HG02970 (cell line): ENCODE measurements around the gene PHF23.
A peak's percentile ranks its signal among the peaks of the same experiment; 100 is the strongest.

Experiments
- ATAC-seq: cut with Tn5 transposase; IDR thresholded peaks from one replicate; pipeline ENCODE4 v1.9.1; 2021; ENCODE audit warnings: mild to moderate bottlenecking, moderate library complexity, moderate number of reproducible peaks; ENCODE audit not compliant: unreplicated experiment, low FRiP score

PHF23 gene

GRCh38 chr17:7221278-7222092 lies 17.8 kb downstream of the PHF23 start:
- ATAC-seq = no peak

- ATAC-seq = no peak
Observed at GRCh38 chr17:7220593-7221277, 18.5 kb downstream of the PHF23 start.

- peak; percentile 52 for ATAC-seq
Observed at GRCh38 chr17:7219812-7220592, 19.3 kb downstream of the PHF23 start, which contains the start of the genes ACADVL and DLG4. Gene ACADVL (plus strand): TSS chr17:7219938. CDS start chr17:7219985, 47 bp downstream. Gene DLG4 (minus strand): TSS chr17:7219836.

- no peak for ATAC-seq
Observed at GRCh38 chr17:7219229-7219811, 19.9 kb downstream of the PHF23 start.

- ATAC-seq = no peak
Observed at GRCh38 chr17:7218758-7219157, 20.5 kb downstream of the PHF23 start.

- ATAC-seq = no peak
Observed at GRCh38 chr17:7218166-7218565, 21.1 kb downstream of the PHF23 start.

- ATAC-seq = no peak
Observed at GRCh38 chr17:7217113-7217987, 21.9 kb downstream of the PHF23 start.

GRCh38 chr17:7216242-7217112 lies 22.8 kb downstream of the PHF23 start:
- no peak for ATAC-seq

- ATAC-seq = no peak
Observed at GRCh38 chr17:7215652-7216180, 23.5 kb downstream of the PHF23 start.

- no peak for ATAC-seq
Observed at GRCh38 chr17:7215136-7215638, 24.1 kb downstream of the PHF23 start.

GRCh38 chr17:7214300-7215135 lies 24.7 kb downstream of the PHF23 start:
- ATAC-seq = peak; percentile 67

GRCh38 chr17:7213895-7214299 lies 25.4 kb downstream of the PHF23 start:
- no peak for ATAC-seq

- ATAC-seq = no peak
Observed at GRCh38 chr17:7211491-7212273, 27.6 kb downstream of the PHF23 start.

GRCh38 chr17:7208754-7209460 lies 30.4 kb downstream of the PHF23 start:
- ATAC-seq = no peak

- no peak for ATAC-seq
Observed at GRCh38 chr17:7208027-7208571, 31.2 kb downstream of the PHF23 start.
